Measurements from ENCODE around the gene CCDC68.
"Not testable (repeated sequence)": the region's sequence is repeated elsewhere in the genome, so short reads cannot be mapped to it uniquely, and the experiment has no call there.

CCDC68 gene

DNA sequence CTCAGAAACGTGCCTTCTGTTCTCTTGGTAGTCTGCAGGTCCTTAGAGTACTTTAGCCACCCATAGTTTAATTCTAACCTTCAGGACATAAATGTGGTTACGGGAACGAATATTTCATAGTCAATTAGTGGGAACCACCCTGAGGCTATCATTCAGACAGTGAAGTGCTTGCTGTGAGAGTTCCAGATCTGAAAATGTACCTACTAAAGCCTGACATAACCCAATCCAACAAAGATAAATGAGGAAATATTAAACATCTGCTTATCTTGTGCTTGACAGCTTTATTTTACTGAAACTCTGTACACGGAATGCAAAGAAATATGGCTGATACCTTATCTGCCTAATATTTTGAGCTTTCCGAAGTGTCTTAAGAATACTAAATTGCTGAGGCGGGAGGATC lies 88.0 kb downstream of the CCDC68 start:
- no peak for DNase-seq

DNA sequence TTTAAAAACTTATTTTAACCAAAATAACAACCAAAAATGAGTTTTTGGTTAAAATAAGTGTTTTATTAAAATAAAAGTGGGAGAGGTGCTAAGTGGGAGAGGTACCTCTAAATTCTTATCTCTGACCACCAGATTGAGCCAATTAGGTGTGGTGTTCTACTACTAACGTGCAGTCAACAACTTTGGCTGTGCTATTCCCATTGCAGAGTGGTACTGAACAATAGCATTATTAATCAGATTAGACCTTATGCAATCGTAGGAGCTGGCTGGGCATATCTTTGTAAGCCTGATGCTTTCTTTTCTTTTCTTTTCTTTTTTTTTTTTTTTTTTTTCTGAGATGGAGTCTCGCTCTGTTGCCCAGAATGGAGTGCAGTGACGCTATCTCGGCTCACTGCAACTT lies 92.1 kb downstream of the CCDC68 start:
- no peak for DNase-seq

DNA sequence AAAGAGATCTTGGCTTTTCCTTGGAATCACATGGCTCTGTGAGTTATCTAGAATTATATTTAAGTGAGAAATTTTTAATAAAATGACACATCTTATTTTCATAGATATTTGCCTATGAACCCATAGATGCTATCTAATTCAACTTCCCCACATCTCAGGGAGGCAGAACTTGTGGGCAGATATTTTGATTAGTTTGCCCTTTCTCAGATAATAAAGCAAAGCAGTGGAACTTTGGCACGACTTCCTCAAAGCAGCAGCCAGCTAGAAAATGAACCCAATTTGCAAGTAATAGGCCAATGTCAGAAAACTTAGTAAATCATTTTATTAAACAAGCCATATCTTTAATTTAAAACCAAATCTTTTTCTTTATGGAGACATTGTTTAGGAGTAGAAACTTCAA lies 98.3 kb downstream of the CCDC68 start:
- no peak for DNase-seq

DNA sequence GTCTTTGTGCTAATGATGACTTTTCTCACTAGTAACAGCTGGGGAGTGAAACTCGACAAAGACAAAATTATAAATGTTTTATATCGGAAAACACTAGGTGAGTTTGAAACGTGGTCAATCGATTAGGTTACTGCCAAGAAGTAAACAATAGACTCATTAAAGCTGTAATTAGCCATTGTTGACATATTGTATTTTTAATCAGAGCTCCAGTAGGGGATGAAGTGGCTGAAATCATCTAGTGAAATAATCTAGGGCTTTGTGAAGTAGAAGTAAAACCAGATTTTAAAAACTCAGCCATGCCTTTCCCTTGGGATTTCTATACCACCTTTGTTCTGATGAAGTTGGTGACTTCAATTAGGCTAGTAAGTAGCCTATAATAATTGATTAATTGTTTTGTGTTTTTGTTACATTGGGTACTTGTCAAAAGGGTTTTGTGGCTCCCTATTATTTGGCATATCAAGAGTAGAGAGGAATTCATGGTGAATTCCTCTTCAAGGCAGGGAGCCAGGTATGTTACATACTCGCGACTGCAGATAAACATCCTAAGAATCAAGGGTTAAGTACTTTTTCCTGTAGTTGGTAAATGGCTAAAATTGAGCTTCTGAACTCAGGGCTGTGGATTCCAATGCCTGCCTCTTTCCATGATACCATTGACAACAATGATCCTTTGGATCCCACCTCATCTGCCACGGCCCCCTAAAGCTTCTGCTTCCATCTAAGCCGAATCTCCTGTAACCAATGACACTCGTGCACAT lies 99.4 kb downstream of the CCDC68 start:
- no peak for DNase-seq

DNA sequence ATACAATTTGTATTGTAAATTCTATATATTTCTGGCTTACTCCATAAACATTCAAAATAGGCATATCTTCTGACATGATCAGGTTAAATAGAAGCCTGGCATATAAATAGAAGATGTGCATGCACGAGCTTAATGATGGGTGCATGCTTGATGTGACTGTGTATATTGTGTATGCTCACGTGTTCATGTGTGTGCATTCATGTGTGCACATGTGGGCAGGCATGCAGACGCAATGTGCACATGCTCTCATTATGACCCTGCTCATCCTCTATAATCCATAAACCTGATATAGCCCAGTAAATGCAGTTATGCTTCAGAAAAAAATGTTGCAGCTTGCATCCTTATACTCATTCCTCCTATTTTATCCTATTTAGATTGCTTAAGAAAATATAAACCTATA lies 101.8 kb downstream of the CCDC68 start:
- no peak for DNase-seq

DNA sequence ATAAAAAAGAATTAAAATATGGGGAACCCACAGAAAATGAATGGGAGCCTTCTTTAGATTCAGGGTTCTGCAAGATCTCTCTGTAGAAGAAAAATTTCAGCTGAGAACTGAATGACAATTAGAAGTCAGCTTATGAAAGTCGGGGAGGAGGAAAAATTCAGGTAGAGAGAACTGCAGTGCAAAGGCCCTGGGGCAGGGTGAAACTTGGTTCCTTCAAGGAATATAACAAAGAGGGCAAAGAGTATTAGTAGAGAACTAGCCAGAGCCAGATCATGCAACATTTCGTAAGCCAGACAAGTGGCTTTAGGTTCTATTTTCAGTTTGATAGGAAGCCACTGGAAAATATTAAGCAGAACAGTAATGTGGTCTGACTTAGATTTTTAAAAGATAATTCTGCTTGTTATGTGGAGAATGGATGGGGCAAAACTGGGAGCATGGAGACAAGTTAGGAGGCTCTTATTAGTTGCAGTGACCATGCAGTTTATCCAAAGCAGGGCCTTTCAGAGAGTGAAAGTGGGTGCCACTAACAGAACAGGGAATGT lies 103.1 kb downstream of the CCDC68 start:
- no peak for DNase-seq

DNA sequence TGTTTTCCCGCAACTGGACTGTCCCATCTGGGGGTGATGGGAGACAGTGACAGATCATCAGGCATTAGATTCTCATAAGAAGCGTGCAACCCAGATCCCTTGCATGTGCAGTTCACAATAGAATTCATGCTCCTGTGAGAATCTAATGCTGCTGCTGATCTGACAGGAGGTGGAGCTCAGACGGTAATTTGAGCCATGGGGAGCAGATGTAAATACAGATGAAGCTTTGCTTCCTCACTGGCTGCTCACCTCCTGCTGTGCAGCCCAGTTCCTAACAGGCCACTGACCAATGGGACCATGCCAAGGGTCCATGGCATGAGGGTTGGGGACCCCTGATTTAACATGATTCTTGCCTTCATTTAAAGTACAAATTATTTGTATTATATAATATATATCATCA lies 104.2 kb downstream of the CCDC68 start:
- DNase-seq = not testable (repeated sequence)

DNA sequence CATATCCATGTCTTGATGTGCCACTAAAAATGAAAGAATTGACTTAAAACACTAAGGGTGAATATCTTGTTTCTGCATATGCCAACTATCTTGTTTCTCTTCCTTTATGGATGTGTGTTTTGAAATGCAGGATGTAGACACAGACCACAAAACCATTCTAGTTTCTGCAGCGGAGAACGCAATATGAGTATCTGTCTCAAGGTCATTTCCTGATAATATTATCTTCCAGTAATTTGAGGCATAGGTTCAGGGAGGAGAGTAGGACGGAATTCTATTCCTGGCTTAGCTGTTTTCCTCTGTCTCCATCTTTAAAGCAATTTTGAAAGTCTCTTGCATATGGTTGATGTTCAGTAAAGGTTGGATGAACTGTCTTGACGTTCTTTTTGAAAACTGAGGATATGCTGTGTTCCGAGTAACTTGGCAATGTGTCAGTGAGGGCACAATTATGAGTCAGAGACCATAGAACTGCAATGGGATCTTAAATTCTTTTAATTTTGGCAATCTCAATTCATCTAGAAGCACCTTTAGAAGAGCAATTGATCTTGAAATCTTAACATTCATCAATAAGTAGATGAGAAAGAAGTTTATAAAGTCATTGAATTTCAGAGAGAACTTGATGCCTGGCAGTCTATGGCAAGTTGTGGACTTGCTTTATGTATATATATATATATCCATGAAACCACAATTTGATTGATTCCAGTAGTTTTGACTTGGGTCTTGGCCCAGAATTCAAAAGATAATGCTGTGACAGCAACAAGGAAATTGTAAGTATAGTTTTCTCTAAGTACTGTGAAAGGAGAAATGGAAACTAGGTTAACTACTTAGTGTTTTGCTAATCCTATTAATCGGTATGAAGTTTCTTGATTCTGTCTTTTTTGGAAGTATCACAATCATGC lies 106.2 kb downstream of the CCDC68 start:
- no peak for DNase-seq

All from activated effector memory CD4-positive, alpha-beta T cell treated with anti-CD3 and anti-CD28 coated beads, Interleukin-2, amount 50 U/mL, for 16 hours (primary cell).